ENCODE data around the gene MYOF. TPM values are rescaled to one million over a fixed set of nuclear protein-coding genes. Genes with fewer than 3 reads are reported as not detected.
"Not testable (repeated sequence)": the region's sequence is repeated elsewhere in the genome, so short reads cannot be mapped to it uniquely, and the experiment has no call there.

The MYOF gene
- polyA plus RNA-seq, 3 donors = 22.6 to 30.3 (median 29.4) TPM

GRCh38 chr10:93288679-93289634, 193.2 kb downstream of the MYOF start:
- DNase-seq (ENCODE audit: extremely low read depth in 1 of 11, low read depth in 9 of 11, low spot score in 4 of 11) = peak; percentile 56 to 81 (median 69)

- DNase-seq (ENCODE audit: extremely low read depth in 1 of 11, low read depth in 9 of 11, low spot score in 4 of 11) = no peak
These were observed 194.4 kb downstream of the MYOF start for GRCh38 chr10:93287775-93288174.

- DNase-seq (ENCODE audit: extremely low read depth in 1 of 11, low read depth in 9 of 11, low spot score in 4 of 11) = not testable (repeated sequence)
These were observed 197.9 kb downstream of the MYOF start for GRCh38 chr10:93284246-93284645.

DNA sequence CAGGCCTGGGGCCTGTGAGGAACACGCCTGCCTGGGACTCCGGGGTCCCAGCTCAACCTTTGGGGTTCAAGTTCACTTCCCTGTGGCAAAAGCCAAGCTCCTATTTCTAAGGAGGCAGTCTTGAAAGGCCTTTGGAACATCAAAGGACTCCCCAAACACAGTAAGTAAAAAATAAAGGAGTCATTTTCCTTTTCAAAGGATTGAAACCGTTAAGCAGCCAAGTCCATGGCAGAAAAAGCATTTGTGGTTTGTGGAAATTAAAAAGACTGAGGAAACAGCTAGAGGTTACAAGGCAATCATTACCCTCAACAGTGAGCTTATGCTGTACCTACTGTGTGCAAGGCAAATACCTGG, 200.8 kb downstream of the MYOF start:
- DNase-seq (ENCODE audit: extremely low read depth in 1 of 11, low read depth in 9 of 11, low spot score in 4 of 11) = no peak

GRCh38 chr10:93280699-93281366, 201.3 kb downstream of the MYOF start:
- no peak for DNase-seq (ENCODE audit: extremely low read depth in 1 of 11, low read depth in 9 of 11, low spot score in 4 of 11)

GRCh38 chr10:93280121-93280698, 201.9 kb downstream of the MYOF start:
- DNase-seq (ENCODE audit: extremely low read depth in 1 of 11, low read depth in 9 of 11, low spot score in 4 of 11) = no peak

DNA sequence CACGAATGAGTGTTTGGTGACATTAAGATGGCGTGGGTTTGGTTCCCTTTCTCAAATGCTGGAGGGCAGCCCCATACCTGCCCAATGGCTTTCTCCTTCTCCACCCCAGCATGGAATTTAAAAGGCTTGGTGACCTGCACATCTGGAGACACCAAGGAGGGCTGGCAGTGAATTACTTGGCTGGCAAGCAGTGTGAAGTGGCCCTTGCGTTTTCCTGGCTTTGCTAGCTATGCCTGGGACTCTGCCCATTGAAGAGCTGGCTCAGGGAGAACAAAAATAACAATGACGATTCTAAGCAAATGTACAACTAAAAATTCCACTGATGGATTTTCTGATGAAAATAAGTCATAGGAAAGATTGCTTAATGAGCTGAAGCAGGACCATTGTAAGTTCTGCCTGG, 204.8 kb downstream of the MYOF start:
- no peak for DNase-seq (ENCODE audit: extremely low read depth in 1 of 11, low read depth in 9 of 11, low spot score in 4 of 11)

DNA sequence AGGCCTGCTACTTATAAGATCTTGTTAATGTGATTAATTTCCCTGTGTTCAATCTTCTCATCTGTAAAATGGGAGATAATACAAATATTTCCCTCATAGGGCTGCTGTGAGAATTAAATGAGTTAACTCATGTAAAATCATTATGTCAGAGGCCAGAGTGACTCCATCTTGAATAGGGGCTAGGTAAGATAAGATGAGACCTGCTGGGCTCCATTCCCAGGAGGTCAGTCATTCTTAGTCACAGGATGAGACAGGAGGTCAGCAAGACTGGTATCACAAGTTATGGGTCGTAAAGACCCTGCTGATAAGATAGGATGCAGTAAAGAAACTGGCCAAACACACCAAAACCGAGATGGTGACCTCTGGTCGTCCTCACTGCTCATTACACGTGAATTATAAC, 207.7 kb downstream of the MYOF start:
- no peak for DNase-seq (ENCODE audit: extremely low read depth in 1 of 11, low read depth in 9 of 11, low spot score in 4 of 11)

DNA sequence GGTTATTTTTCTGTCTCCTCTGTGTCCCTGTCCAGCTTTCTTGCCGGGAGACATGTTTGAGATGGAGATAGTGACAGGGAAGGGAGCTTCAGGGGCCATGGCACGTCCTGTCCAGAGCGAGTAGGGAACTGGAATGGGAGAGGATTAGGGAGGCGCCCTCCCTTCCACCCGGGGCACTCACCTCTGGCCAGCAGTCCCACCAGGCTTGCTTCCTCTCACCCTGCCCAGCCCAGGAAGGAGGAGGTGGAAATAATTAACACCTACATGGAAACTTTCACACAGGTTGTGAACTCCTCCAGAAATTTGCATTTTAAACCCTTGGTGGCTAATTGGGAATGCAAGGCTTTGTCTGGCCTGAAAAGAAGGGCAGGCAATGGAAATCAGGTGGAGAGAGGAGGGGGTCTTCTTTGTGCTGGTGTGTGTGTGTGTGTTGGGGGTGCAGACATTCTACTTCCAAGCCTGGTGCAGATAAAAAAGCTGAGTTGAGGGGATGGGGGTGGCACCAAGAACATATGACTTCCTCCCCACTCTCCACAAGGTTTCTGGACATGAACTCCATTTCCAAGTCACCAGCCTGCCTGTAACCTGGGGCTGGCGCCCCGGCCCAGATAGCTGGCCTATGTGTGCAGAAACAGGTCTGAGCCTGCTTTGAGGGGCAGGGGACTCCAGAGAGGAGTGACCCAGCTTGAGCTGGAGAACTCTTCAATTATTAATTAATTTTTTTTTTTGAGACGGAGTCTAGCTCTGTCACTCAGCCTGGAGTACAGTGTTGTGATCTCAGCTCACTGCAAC, 209.1 kb downstream of the MYOF start:
- no peak for DNase-seq (ENCODE audit: extremely low read depth in 1 of 11, low read depth in 9 of 11, low spot score in 4 of 11)

DNA sequence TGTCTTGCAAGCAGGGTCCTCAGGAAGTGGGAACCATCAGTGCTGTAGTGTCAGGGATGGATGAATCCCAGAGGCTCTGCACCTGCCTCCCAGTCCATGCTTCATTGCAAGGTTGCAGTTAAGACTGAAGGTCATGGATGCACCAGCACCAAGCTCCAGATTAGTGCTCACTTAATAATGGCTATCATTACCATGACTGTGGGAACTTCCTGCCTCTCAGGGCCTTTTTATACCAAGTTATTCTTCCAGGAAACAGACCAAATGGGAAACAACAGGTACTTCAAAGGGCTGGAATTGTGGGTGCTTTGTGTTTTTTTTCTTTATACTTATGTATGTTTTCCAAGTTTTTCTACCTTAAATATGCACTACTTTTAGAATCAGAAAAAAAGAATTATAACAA, 210.8 kb downstream of the MYOF start:
- DNase-seq (ENCODE audit: extremely low read depth in 1 of 11, low read depth in 9 of 11, low spot score in 4 of 11) = no peak

DNA sequence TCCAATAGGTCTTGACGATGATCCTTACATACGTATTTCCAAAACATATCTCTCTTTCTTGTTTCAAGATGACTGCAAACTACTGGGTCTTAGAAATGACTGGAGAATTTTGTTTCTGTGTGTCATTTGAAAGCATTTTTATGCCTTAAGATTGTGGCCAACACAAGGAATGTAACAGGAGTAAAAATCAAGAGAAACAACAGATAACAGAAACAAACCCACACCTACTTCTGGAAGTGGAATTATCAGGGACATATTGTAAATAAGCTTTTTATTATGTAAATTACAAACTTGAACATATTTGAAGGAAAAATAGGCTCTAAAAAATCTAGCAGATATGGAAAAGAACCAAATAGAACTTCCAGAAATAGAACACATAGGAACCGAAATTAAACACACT, 212.9 kb downstream of the MYOF start:
- no peak for DNase-seq (ENCODE audit: extremely low read depth in 1 of 11, low read depth in 9 of 11, low spot score in 4 of 11)

GRCh38 chr10:93268021-93268420, 214.1 kb downstream of the MYOF start:
- no peak for DNase-seq (ENCODE audit: extremely low read depth in 1 of 11, low read depth in 9 of 11, low spot score in 4 of 11)

GRCh38 chr10:93267521-93267920, 214.6 kb downstream of the MYOF start:
- DNase-seq (ENCODE audit: extremely low read depth in 1 of 11, low read depth in 9 of 11, low spot score in 4 of 11) = no peak

- DNase-seq (ENCODE audit: extremely low read depth in 1 of 11, low read depth in 9 of 11, low spot score in 4 of 11) = no peak
These were observed 215.3 kb downstream of the MYOF start for GRCh38 chr10:93266858-93267257.

GRCh38 chr10:93261961-93262610, 220.0 kb downstream of the MYOF start:
- DNase-seq (ENCODE audit: extremely low read depth in 1 of 11, low read depth in 9 of 11, low spot score in 4 of 11) = no peak

DNA sequence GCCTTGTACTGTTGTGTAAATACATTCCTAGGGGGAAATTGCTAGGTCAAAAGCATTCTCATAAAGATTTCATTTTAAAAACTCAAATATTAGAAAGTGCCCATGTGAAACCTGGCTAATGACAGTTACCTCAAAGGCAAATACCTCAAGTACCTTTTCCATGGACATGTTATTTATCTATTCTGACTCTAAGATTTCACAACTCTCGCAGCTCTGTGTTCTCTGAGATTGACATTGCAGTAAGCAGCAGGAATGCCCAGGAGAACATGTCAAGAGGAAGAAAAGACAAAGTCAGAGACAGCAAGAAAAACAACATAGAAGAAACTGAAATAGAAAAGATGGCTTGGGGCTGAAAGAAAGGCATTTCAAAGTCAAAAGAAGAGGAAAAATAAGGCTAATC, 221.0 kb downstream of the MYOF start:
- DNase-seq (ENCODE audit: extremely low read depth in 1 of 11, low read depth in 9 of 11, low spot score in 4 of 11) = no peak

- no peak for DNase-seq (ENCODE audit: extremely low read depth in 1 of 11, low read depth in 9 of 11, low spot score in 4 of 11)
These were observed 223.0 kb downstream of the MYOF start for GRCh38 chr10:93259126-93259525.

Data from renal cortex interstitium (tissue), 11 donors.